Endothelial cell of umbilical vein (primary cell): ENCODE results near the gene CSMD2.

ENCODE experiments used
- CTCF ChIP-seq, 2 donors: IDR thresholded peaks; 1 replicate in 1 of 2; 2 replicates in 1 of 2; pipeline ENCODE4 v1.5.1; 2011; ENCODE audit warnings: low read length in 2 of 2, mild to moderate bottlenecking in 2 of 2, moderate library complexity in 2 of 2, control low read depth in 1 of 2, inconsistent platforms in 1 of 2, low read depth in 1 of 2; ENCODE audit not compliant: insufficient read depth in 1 of 2; ENCODE audit errors: extremely low read depth in 1 of 2
- EZH2 ChIP-seq: IDR thresholded peaks from 2 replicates; pipeline ENCODE4 v1.6.1; 2012; ENCODE audit warnings: borderline replicate concordance, low read depth, mild to moderate bottlenecking, moderate library complexity, low read length, inconsistent platforms; ENCODE audit not compliant: severe bottlenecking
- FOS ChIP-seq: IDR thresholded peaks from 2 replicates; pipeline ENCODE4 v1.6.1; 2011; ENCODE audit warnings: mild to moderate bottlenecking, low read length, moderate library complexity, borderline replicate concordance; ENCODE audit not compliant: insufficient read depth
- POLR2A ChIP-seq: IDR thresholded peaks from 2 replicates; pipeline ENCODE4 v1.6.1; 2012; ENCODE audit warnings: low read depth, mild to moderate bottlenecking, control low read depth, low read length
- POLR2AphosphoS5 ChIP-seq: IDR thresholded peaks from 2 replicates; pipeline ENCODE4 v1.6.1; 2012; ENCODE audit warnings: low read depth, mild to moderate bottlenecking, control low read depth, low read length, moderate library complexity; ENCODE audit not compliant: insufficient read depth

DNA sequence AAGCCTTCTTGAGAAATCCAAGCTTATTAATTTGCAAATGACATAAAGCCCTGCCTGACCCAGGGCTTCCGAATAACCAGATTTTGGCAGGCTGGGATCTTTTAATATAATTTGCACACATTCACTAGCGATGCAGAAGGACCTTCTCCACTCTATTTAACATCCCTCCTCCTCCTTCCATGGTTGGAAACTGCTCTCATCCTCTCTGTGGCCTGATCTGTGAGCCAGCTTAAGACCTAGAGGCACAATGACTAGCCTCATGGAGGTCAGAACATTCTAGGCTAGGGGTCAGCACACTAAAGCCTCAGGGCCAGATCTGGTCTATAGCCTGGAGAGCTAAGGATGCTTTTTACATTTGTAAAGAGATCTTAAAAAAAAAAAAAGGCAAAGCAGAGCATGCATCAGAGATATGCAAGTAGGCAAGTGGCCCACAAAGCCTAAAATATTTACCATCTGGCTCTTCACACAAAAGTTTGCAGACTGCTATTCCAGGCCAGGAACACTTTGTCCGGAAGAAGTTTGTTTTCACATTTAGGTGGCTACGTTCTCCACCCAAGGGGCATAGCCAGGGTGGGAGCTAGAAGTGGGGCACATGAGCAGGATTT, 439.4 kb downstream of the CSMD2 start:
- TF ChIP-seq FOS (no peak), CTCF (IDR thresholded peaks at IDR 0.05; ENCODE audit: extremely low read depth in 1 of 2, insufficient read depth in 1 of 2, low read depth in 1 of 2, low read length in 2 of 2) (no peak), POLR2A (no peak), POLR2AphosphoS5 (no peak), EZH2 (no peak)
